Stimulated activated CD4-positive, alpha-beta T cell treated with anti-CD3 and anti-CD28 coated beads, Interleukin-1b, Interleukin-23, amount 100 ng/mL, for 48 hours (primary cell): Measurements from ENCODE around the gene ARL15.

Experiments used
- DNase-seq: peaks from one replicate; pipeline ENCODE4 v3.0.0-alpha.2; 2020

Gene ARL15

GRCh38 chr5:54146916-54147315, 163.5 kb downstream of the ARL15 start:
- no peak for DNase-seq

- no peak for DNase-seq
Measured at GRCh38 chr5:54146390-54146789, 164.0 kb downstream of the ARL15 start.

GRCh38 chr5:54140247-54140840, 170.0 kb downstream of the ARL15 start:
- DNase-seq: no peak

- no peak for DNase-seq
Measured at GRCh38 chr5:54136516-54137440, 173.6 kb downstream of the ARL15 start.

- DNase-seq: no peak
Measured at GRCh38 chr5:54135042-54135441, 175.3 kb downstream of the ARL15 start.

- no peak for DNase-seq
Measured at GRCh38 chr5:54133917-54134316, 176.5 kb downstream of the ARL15 start.

GRCh38 chr5:54120473-54120872, 189.9 kb downstream of the ARL15 start:
- DNase-seq: no peak

GRCh38 chr5:54117957-54118356, 192.4 kb downstream of the ARL15 start:
- DNase-seq: no peak

GRCh38 chr5:54115735-54116403, 194.5 kb downstream of the ARL15 start:
- DNase-seq: no peak

GRCh38 chr5:54113060-54113459, 197.3 kb downstream of the ARL15 start:
- DNase-seq: no peak

- no peak for DNase-seq
Measured at GRCh38 chr5:54109626-54110330, 200.6 kb downstream of the ARL15 start.

GRCh38 chr5:54108136-54108535, 202.2 kb downstream of the ARL15 start:
- no peak for DNase-seq

- DNase-seq: no peak
Measured at GRCh38 chr5:54103871-54104270, 206.5 kb downstream of the ARL15 start.

- no peak for DNase-seq
Measured at GRCh38 chr5:54098267-54098666, 212.1 kb downstream of the ARL15 start.

- no peak for DNase-seq
Measured at GRCh38 chr5:54095969-54096368, 214.4 kb downstream of the ARL15 start.

GRCh38 chr5:54094706-54095105, 215.7 kb downstream of the ARL15 start:
- no peak for DNase-seq

- no peak for DNase-seq
Measured at GRCh38 chr5:54093861-54094260, 216.5 kb downstream of the ARL15 start.

GRCh38 chr5:54093081-54093492, 217.3 kb downstream of the ARL15 start:
- no peak for DNase-seq

GRCh38 chr5:54091307-54092130, 218.9 kb downstream of the ARL15 start:
- DNase-seq: no peak

GRCh38 chr5:54090495-54091120, 219.8 kb downstream of the ARL15 start:
- DNase-seq: no peak

GRCh38 chr5:54088081-54088480, 222.3 kb downstream of the ARL15 start:
- no peak for DNase-seq

- DNase-seq: no peak
Measured at GRCh38 chr5:54087436-54087835, 222.9 kb downstream of the ARL15 start.
